ENCODE results near the gene TAF4B. TPM values are rescaled to one million over a fixed set of nuclear protein-coding genes. Genes with fewer than 3 reads are reported as not detected.

Gene TAF4B
- total RNA-seq, 6 donors from 2014 or later, result 2.9 to 9.7 (median 6.4) TPM

GRCh38 chr18:26335156-26335555 lies 108.9 kb downstream of the TAF4B start:
- no peaks in the 10 kb centered on the region for H3K27me3 ChIP-seq
- no peak overlapping the region for H3K27ac ChIP-seq
- H3K4me1 ChIP-seq, result no peaks in the 10 kb centered on the region
- no peaks in the 10 kb centered on the region for H3K9me3 ChIP-seq
- DNase-seq, result no peak
- no peak for ATAC-seq (ENCODE audit: low FRiP score in 2 of 2)
- H3K4me3 ChIP-seq, result no peak overlapping the region
- WGBS, 2 donors, result 60 to 67% methylated on average over 2 of the region's 2 CpGs
- TF ChIP-seq, protein P1, sequence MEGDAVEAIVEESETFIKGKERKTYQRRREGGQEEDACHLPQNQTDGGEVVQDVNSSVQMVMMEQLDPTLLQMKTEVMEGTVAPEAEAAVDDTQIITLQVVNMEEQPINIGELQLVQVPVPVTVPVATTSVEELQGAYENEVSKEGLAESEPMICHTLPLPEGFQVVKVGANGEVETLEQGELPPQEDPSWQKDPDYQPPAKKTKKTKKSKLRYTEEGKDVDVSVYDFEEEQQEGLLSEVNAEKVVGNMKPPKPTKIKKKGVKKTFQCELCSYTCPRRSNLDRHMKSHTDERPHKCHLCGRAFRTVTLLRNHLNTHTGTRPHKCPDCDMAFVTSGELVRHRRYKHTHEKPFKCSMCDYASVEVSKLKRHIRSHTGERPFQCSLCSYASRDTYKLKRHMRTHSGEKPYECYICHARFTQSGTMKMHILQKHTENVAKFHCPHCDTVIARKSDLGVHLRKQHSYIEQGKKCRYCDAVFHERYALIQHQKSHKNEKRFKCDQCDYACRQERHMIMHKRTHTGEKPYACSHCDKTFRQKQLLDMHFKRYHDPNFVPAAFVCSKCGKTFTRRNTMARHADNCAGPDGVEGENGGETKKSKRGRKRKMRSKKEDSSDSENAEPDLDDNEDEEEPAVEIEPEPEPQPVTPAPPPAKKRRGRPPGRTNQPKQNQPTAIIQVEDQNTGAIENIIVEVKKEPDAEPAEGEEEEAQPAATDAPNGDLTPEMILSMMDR (IDR thresholded peaks at IDR 0.05), result no peak
- TF ChIP-seq EP300 (IDR thresholded peaks at IDR 0.05) (no peak), POLR2A (IDR thresholded peaks at IDR 0.05) (no peak), POLR2AphosphoS5 (IDR thresholded peaks at IDR 0.05) (no peak)
- no peaks in the 10 kb centered on the region for H3K36me3 ChIP-seq

DNA sequence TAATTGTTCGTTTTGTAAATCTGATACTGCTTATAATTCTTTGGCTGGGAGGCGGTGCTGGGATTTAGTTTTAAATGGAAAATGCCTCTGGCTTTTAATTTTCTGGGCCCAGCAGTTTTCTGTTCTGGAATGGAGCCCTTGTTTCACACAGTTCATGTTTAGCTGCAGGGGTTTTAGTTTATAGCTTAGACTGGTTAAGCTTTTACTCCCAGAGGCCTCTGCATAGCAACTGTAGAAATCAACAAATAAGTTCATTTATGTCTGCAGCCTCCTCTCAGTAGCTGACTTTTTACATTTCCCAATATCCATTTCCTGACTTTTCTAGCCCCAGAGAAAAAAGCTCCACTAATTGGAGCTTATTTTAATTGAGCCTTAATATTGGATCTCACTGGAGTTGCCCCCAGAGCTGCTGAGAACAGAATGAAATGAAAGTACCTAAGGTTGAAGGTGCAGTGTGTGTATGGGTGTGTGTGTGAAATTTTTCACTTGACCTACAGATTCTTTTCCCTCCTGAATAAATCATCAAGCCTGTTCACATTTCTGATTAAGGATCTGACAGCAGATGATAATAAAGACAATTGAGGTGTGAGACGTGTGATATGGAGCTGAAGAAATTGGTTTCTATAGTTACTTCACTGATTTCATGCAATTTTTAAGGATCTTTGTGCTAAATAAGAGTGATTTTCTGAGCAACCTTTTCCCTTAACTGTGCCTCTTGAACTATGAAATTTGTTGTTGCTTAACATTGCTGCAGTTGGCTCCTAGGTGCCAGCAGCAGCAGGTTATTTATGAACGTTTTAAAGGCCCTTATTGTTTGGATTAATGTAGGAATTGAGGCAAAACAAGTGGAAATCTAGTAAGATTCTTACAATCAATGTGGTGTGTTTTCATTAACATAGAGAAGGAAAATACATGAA lies 109.6 kb downstream of the TAF4B start:
- Histone ChIP-seq H3K27ac (no peak overlapping the region), H3K9me3 (no peaks in the 10 kb centered on the region), H3K4me3 (no peak overlapping the region), H3K27me3 (no peaks in the 10 kb centered on the region), H3K4me1 (no peaks in the 10 kb centered on the region), H3K36me3 (no peaks in the 10 kb centered on the region)
- TF ChIP-seq POLR2AphosphoS5 (IDR thresholded peaks at IDR 0.05), result no peak
- TF ChIP-seq POLR2A (IDR thresholded peaks at IDR 0.05), result no peak
- TF ChIP-seq, protein P1 (IDR thresholded peaks at IDR 0.05), result no peak
- TF ChIP-seq EP300 (IDR thresholded peaks at IDR 0.05), result no peak
- ATAC-seq (ENCODE audit: low FRiP score in 2 of 2) (no peak), DNase-seq (no peak)
- WGBS, 2 donors, result 63 to 71% methylated on average over 4 of the region's 4 CpGs

GRCh38 chr18:26336572-26336971 lies 110.3 kb downstream of the TAF4B start:
- no peaks in the 10 kb centered on the region for H3K9me3 ChIP-seq
- H3K4me3 ChIP-seq, result no peak overlapping the region
- WGBS, 2 donors, result 56 to 66% methylated on average over 1 of the region's 1 CpG
- no peaks in the 10 kb centered on the region for H3K36me3 ChIP-seq
- no peak for DNase-seq
- ATAC-seq (ENCODE audit: low FRiP score in 2 of 2), result no peak
- H3K27ac ChIP-seq, result no peak overlapping the region
- H3K27me3 ChIP-seq, result no peaks in the 10 kb centered on the region
- H3K4me1 ChIP-seq, result no peaks in the 10 kb centered on the region
- TF ChIP-seq EP300 (IDR thresholded peaks at IDR 0.05), result no peak
- TF ChIP-seq, protein P1 (IDR thresholded peaks at IDR 0.05), result no peak
- TF ChIP-seq POLR2AphosphoS5 (IDR thresholded peaks at IDR 0.05), result no peak
- TF ChIP-seq POLR2A (IDR thresholded peaks at IDR 0.05), result no peak

DNA sequence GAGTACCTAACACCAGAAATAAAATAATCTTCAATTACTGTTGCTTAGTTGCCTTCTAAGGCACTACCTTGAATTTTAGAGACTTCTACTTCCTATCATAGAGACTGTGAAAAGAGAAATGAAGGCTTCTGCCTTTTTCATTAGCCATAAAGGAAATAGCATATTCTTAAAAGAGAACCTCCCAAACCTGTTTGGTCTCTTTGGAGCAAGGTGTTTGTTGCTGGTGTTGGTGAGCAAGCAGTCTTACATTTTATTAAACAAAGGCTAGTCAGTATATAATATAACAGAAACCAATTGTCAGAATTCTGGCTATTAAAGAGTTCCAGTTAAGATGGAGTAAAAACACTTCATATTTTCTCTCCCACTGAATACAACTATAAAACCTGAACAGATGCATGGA lies 116.4 kb downstream of the TAF4B start:
- Histone ChIP-seq H3K9me3 (peaks cover 0 to 16% (median 7%) of the 10 kb centered on the region in 4 donors), H3K4me3 (no peak overlapping the region), H3K27ac (no peak overlapping the region), H3K27me3 (no peaks in the 10 kb centered on the region), H3K36me3 (no peaks in the 10 kb centered on the region), H3K4me1 (no peaks in the 10 kb centered on the region)
- DNase-seq, result no peak
- TF ChIP-seq POLR2AphosphoS5 (IDR thresholded peaks at IDR 0.05) (no peak), POLR2A (IDR thresholded peaks at IDR 0.05) (no peak), EP300 (IDR thresholded peaks at IDR 0.05) (no peak)
- TF ChIP-seq, protein P1 (IDR thresholded peaks at IDR 0.05), result no peak
- no peak for ATAC-seq (ENCODE audit: low FRiP score in 2 of 2)

- Histone ChIP-seq H3K36me3 (no peaks in the 10 kb centered on the region), H3K27me3 (no peaks in the 10 kb centered on the region), H3K9me3 (peaks cover 0 to 9% (median 2%) of the 10 kb centered on the region in 4 donors), H3K4me3 (no peak overlapping the region), H3K27ac (no peak overlapping the region), H3K4me1 (no peaks in the 10 kb centered on the region)
- no peak for ATAC-seq (ENCODE audit: low FRiP score in 2 of 2)
- DNase-seq, result no peak
- no peak for TF ChIP-seq POLR2A (IDR thresholded peaks at IDR 0.05)
- no peak for TF ChIP-seq EP300 (IDR thresholded peaks at IDR 0.05)
- TF ChIP-seq POLR2AphosphoS5 (IDR thresholded peaks at IDR 0.05), result no peak
- TF ChIP-seq, protein P1 (IDR thresholded peaks at IDR 0.05), result no peak
Observed at GRCh38 chr18:26350961-26351360, 124.7 kb downstream of the TAF4B start.

All from upper lobe of left lung (tissue), 6 donors.